PC-9 (cell line): ENCODE data around the gene OPN4. TPM values are rescaled to one million over a fixed set of nuclear protein-coding genes. Genes with fewer than 3 reads are reported as not detected.

Experiments
- Bru-seq: library from RNA; stranded (reverse); fragments of 400-500 nt; gene quantifications from one replicate; lab custom pipeline; 2021; lab: Mats Ljungman, UMichigan
- BruChase-seq, 2 experiments: library from RNA; stranded (reverse); fragments of 400-500 nt; gene quantifications; one replicate each; lab custom pipeline; 2021; lab: Mats Ljungman, UMichigan
- BruUV-seq: library from RNA; stranded (reverse); fragments of 400-500 nt; replicated peaks from 2 replicates; lab custom pipeline; 2021; lab: Mats Ljungman, UMichigan
- CTCF ChIA-PET: fragments of 300-600 bp; sonication (Branson Sonifier 250); formaldehyde crosslinking; loops from one replicate; lab custom pipeline; 2022; ENCODE audit warnings: antibody characterized with exemption; lab: Charles Lee
- POLR2A ChIA-PET: fragments of 300-600 bp; sonication (Branson Sonifier 250); formaldehyde crosslinking; loops from one replicate; lab custom pipeline; 2022; ENCODE audit warnings: antibody characterized with exemption; ENCODE audit not compliant: unreplicated experiment; lab: Charles Lee
- DNase-seq, 2 experiments: peaks; one replicate each; pipeline versions ENCODE4 v3.0.0 to v3.0.0-alpha.2; 2015 to 2022; ENCODE audit warnings: mixed read lengths in 1 of 2
- H2AFZ ChIP-seq: fragments of 200-600 bp; sonication (generic); 2 replicates; pipeline ENCODE4 v1.8.1; 2017; ENCODE audit warnings: antibody characterized with exemption
- H3F3A ChIP-seq: fragments of 200-600 bp; sonication (generic); 2 replicates; pipeline ENCODE4 v1.8.1; 2017; ENCODE audit warnings: antibody characterized with exemption, mild to moderate bottlenecking, low read depth; ENCODE audit not compliant: insufficient read depth
- H3K27ac ChIP-seq: fragments of 200-600 bp; sonication (generic); 2 replicates; pipeline ENCODE4 v1.6.1; 2016; ENCODE audit warnings: mixed run types
- H3K27me3 ChIP-seq: fragments of 200-600 bp; sonication (generic); 2 replicates; pipeline ENCODE4 v1.6.1; 2016; ENCODE audit warnings: low read depth, mixed run types; ENCODE audit not compliant: insufficient read depth
- H3K36me3 ChIP-seq: fragments of 200-600 bp; sonication (generic); 2 replicates; pipeline ENCODE4 v1.6.1; 2016; ENCODE audit warnings: low read depth, mixed run types
- H3K4me1 ChIP-seq: fragments of 200-600 bp; sonication (generic); replicated peaks from 2 replicates; pipeline ENCODE4 v1.6.1; 2016; ENCODE audit warnings: mixed run types; ENCODE audit not compliant: insufficient read depth
- H3K4me2 ChIP-seq: fragments of 200-600 bp; sonication (generic); 2 replicates; pipeline ENCODE4 v1.6.1; 2017; ENCODE audit warnings: mixed run types
- H3K4me3 ChIP-seq: fragments of 200-600 bp; sonication (generic); 2 replicates; pipeline ENCODE4 v1.6.1; 2016; ENCODE audit warnings: mixed run types
- H3K79me2 ChIP-seq: fragments of 200-600 bp; sonication (generic); 2 replicates; pipeline ENCODE4 v1.6.1; 2017; ENCODE audit warnings: low read depth, mixed run types
- H3K9me2 ChIP-seq: fragments of 200-600 bp; sonication (generic); 2 replicates; pipeline ENCODE4 v1.8.1; 2017; ENCODE audit warnings: mild to moderate bottlenecking; ENCODE audit not compliant: insufficient read depth
- H3K9me3 ChIP-seq: fragments of 200-600 bp; sonication (generic); 2 replicates; pipeline ENCODE4 v1.8.1; 2016; ENCODE audit warnings: low read depth; ENCODE audit not compliant: insufficient read depth
- H4K20me1 ChIP-seq: fragments of 200-600 bp; sonication (generic); 2 replicates; pipeline ENCODE4 v1.8.1; 2017; ENCODE audit not compliant: insufficient read depth
- CTCF ChIP-seq: fragments of 200-600 bp; sonication (generic); conservative IDR thresholded peaks from 2 replicates; pipeline ENCODE4 v1.6.1; 2017; ENCODE audit warnings: mixed run types, antibody characterized with exemption, mild to moderate bottlenecking, moderate library complexity
- EZH2 ChIP-seq: fragments of 200-600 bp; sonication (generic); IDR thresholded peaks from 2 replicates; pipeline ENCODE4 v1.8.0; 2017; ENCODE audit warnings: antibody characterized with exemption, low read depth
- intact Hi-C: fragments of 100-400 bp; cut with micrococcal nuclease; formaldehyde crosslinking; loops from one replicate; pipeline ENCODE4 v1.10.0; 2022; ENCODE audit not compliant: unreplicated experiment
- long read RNA-seq: library from polyadenylated mRNA; stranded (forward); transcript quantifications from one replicate; pipeline ENCODE4 v2.0.0, GENCODE V29; 2022
- total RNA-seq: library from RNA; stranded (reverse); gene quantifications from 2 replicates; pipeline ENCODE4 v1.2.3, GENCODE V29; 2021

Gene OPN4
- total RNA-seq (0.15 and 0.23 TPM in 2 replicates), Bru-seq, nascent RNA (not detected), BruChase-seq, experiment 1, labeled RNA remaining after a 2-hour chase (not detected), BruChase-seq, experiment 2, labeled RNA remaining after a 6-hour chase (percentile 7 among the genes with signal in this experiment)
- long read RNA-seq: 0 reads

GRCh38 chr10:86654411-86655172 is at the start of gene OPN4:
TSS of gene OPN4 (plus strand) at chr10:86654547. CDS start at chr10:86654784, 237 bp downstream.
- H3K9me2 ChIP-seq: no peaks in the 10 kb centered on the region
- H3K9me3 ChIP-seq: no peaks in the 10 kb centered on the region
- ChIA-PET POLR2A (interaction anchor here (0.6 kb wide), 2 partner anchors 14 to 255 kb away, joined by 3 read pairs; partner anchors contain the start of gene LDB3), CTCF (interaction anchor here (0.7 kb wide), 1 partner anchor 10 kb away, joined by 4 read pairs; no protein-coding TSS in a partner anchor)
- H4K20me1 ChIP-seq: no peaks in the 10 kb centered on the region
- H3K27ac ChIP-seq: no peak within 1 kb of the TSS
- H3K36me3 ChIP-seq: no peaks in the 10 kb centered on the region
- no peak within 1 kb of the TSS for H3K4me3 ChIP-seq
- BruUV-seq: no TSS peak
- no peak for TF ChIP-seq EZH2
- TF ChIP-seq CTCF: no peak
- no peak within 1 kb of the TSS for H3K4me2 ChIP-seq
- H3K4me1 ChIP-seq: peaks cover 25% of the 10 kb centered on the region
- H3F3A ChIP-seq: peaks cover under 1% of the 10 kb centered on the region; the same call in 1 of the 2 replicates
- no peaks in the 10 kb centered on the region for H3K27me3 ChIP-seq
- intact Hi-C loops: no loop called here
- peak in 1 of 2 experiments; percentile 29 for DNase-seq
- no peaks in the 10 kb centered on the region for H3K79me2 ChIP-seq
- no peak within 1 kb of the TSS for H2AFZ ChIP-seq

- Histone ChIP-seq H3K27ac (no peak overlapping the region), H3K36me3 (no peaks in the 10 kb centered on the region), H3K9me2 (no peaks in the 10 kb centered on the region), H3K4me2 (no peak overlapping the region), H3K79me2 (no peaks in the 10 kb centered on the region), H3K27me3 (no peaks in the 10 kb centered on the region), H3K4me1 (0 out of 2 replicates have a peak, but pooled peaks cover 9% of the 10 kb centered on the region), H2AFZ (no peak overlapping the region), H3F3A (no peaks in the 10 kb centered on the region; the same call in 1 of the 2 replicates), H3K9me3 (no peaks in the 10 kb centered on the region), H3K4me3 (no peak overlapping the region), H4K20me1 (no peaks in the 10 kb centered on the region)
- ChIA-PET CTCF (no interaction called here), POLR2A (no interaction called here)
- no peak for TF ChIP-seq CTCF
- no peak for TF ChIP-seq EZH2
- DNase-seq: no peak
- intact Hi-C loops: no loop called here
- BruUV-seq: no TSS peak
Observed at GRCh38 chr10:86607674-86608073, 46.7 kb upstream of the OPN4 start.

- Histone ChIP-seq H3K27me3 (no peaks in the 10 kb centered on the region), H3F3A (no peaks in the 10 kb centered on the region; the same call in 1 of the 2 replicates), H3K36me3 (no peaks in the 10 kb centered on the region), H3K4me3 (no peak overlapping the region), H3K4me1 (no peaks in the 10 kb centered on the region), H3K79me2 (no peaks in the 10 kb centered on the region), H3K27ac (no peak overlapping the region), H3K9me3 (no peaks in the 10 kb centered on the region), H2AFZ (no peak overlapping the region), H3K4me2 (no peak overlapping the region), H3K9me2 (no peaks in the 10 kb centered on the region), H4K20me1 (no peaks in the 10 kb centered on the region)
- intact Hi-C loops: no loop called here
- TF ChIP-seq EZH2 (no peak), CTCF (no peak)
- ChIA-PET POLR2A (interaction anchor here (0.7 kb wide), 1 partner anchor 62 kb away, joined by 3 read pairs; no protein-coding TSS in a partner anchor), CTCF (no interaction called here)
- BruUV-seq: no TSS peak
- no peak for DNase-seq
Observed at GRCh38 chr10:86609920-86610319, 44.4 kb upstream of the OPN4 start.
